Measurements from ENCODE around the gene NEUROD2.

NEUROD2 gene

DNA sequence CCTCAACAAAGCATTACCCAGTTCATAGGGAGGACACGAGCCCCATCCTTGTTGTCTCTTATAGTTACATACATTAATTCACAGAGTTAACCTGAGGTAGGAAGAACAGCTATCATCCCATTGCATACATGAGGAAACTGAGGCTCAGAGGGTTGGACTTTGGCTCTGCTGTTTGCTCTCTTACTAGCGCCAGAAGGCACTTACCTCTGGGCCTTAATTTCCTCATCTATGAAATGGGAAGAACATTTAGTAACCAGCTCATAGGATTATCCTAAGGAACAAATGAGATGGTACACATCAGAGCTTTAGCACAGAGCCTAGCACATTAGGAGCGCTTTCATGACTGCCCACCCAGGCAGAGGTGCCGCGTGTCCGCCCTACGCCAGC is 27.6 kb downstream of the NEUROD2 start:
- DNase-seq (ENCODE audit: low read depth): no peak

GRCh38 chr17:39579318-39580081 is 28.2 kb downstream of the NEUROD2 start:
- DNase-seq (ENCODE audit: low read depth): no peak

DNA sequence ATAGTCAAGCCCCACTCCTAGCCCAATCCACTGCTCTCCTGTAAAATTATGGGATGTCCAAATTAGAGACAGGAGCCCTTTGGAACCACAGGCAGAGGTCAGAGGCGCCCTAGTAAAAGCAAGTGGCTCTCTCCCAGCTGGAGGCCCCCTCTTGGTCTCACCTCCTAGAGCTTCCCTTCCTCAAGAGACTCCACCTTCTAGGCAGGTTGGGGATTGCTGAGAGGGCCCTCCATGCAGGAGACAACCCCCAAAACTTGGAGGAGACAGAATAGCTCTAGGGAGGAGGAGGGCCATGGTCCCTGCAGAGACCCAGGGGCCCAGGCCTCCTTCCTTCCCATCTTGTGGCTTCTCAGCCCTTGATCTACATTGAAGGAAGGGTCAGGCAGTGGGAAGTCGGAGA is 29.4 kb downstream of the NEUROD2 start:
- DNase-seq (ENCODE audit: low read depth): no peak

- DNase-seq (ENCODE audit: low read depth): no peak
Measured at GRCh38 chr17:39576187-39576586, 31.5 kb downstream of the NEUROD2 start.

GRCh38 chr17:39573447-39574298 is 34.0 kb downstream of the NEUROD2 start:
- DNase-seq (ENCODE audit: low read depth): peak; percentile 18

DNA sequence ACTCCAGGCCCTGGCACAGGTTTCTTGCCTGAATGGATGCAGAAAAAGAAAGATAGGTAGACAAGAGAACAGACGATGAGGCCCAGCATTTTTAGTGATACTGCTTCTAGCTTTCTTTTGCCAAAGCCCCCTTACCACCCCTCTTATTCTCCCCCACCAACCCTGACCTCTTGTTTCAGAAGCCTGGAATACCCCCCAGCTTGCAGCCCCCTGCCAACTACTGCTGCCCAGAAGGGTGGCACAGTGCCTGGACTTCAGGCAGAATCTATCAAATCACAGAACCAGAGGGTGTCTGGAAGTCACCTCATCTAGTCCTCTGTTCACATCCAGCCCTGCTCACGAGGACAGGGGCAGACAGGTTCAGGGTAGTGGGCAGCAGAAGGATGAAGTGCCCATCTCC is 35.6 kb downstream of the NEUROD2 start:
- DNase-seq (ENCODE audit: low read depth): no peak

GRCh38 chr17:39569126-39569525 is 38.6 kb downstream of the NEUROD2 start:
- DNase-seq (ENCODE audit: low read depth): no peak

DNA sequence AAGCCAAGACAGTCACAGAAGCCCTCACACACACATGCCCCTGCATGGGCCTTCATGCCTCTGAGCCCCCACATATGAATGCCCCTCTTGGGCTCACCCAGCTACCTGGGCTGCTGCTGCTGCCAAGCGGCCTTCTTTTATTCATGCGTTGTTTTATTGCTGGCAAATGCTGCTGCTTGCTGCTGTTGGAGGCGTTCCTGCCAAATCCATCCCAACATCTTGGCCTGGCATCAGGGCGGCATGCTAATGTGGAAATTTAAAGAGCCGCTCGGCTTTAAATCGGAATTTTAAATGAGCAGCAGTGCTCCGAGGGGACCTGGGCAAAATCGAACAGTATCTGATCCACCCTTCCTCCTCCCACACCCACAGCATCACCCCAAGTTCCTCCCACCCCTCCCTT is 39.0 kb downstream of the NEUROD2 start:
- no peak for DNase-seq (ENCODE audit: low read depth)

- no peak for DNase-seq (ENCODE audit: low read depth)
Measured at GRCh38 chr17:39566094-39566850, 41.4 kb downstream of the NEUROD2 start.

GRCh38 chr17:39564211-39564848 is 43.4 kb downstream of the NEUROD2 start:
- DNase-seq (ENCODE audit: low read depth): no peak

GRCh38 chr17:39563476-39563875 is 44.2 kb downstream of the NEUROD2 start:
- DNase-seq (ENCODE audit: low read depth): no peak

GRCh38 chr17:39562976-39563375 is 44.7 kb downstream of the NEUROD2 start:
- no peak for DNase-seq (ENCODE audit: low read depth)

DNA sequence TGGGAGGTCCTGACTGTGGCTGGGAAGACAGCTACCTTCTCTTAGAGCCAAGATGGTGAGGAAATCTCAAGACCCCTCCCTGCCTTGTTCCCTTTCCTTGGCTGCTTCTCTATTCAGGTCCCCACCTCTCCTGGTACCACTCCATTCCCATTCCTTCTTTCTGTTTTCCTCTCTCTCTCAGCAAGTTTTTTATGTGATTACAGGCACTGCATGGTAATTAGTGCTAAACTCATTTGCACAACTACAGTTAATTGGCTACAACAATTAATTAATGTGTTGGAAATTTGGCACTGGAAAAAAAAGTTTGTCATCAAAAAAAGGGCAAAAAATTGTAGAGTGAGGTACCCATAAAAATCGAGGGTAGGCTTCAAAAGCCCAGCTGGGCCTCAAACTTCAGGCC is 45.3 kb downstream of the NEUROD2 start:
- no peak for DNase-seq (ENCODE audit: low read depth)

DNA sequence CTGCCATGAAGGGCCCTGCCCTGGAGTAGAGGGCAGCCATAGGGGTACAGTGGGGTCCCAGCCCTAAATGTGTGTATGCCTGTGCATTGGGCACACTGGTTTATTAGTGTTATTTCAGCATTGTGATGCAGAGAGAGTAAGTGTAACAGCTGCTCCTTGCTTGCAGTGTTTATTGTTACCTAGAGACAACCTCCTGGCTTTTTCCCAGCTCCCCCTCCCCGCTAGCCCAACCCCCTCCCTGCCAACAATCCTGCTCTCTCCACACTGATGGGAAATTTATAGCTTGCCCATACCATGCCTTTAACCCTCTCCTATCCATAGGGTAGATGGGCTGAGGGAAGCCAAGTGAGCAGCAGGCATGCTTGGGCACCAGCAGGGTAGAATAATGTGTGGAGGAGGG is 51.3 kb downstream of the NEUROD2 start:
- DNase-seq (ENCODE audit: low read depth): no peak

- DNase-seq (ENCODE audit: low read depth): no peak
Measured at GRCh38 chr17:39555368-39555767, 52.4 kb downstream of the NEUROD2 start.

Data from HS-5 (cell line).